ENCODE data around the gene CAMTA2. TPM values are rescaled to one million over a fixed set of nuclear protein-coding genes. Genes with fewer than 3 reads are reported as not detected.
A peak's percentile ranks its signal among the peaks of the same experiment; 100 is the strongest.

Gene CAMTA2
- total and polyA plus RNA-seq, 2 experiments from 2014 or later, result 4.4 to 8.7 TPM

GRCh38 chr17:4949321-4950074 is 38.0 kb downstream of the CAMTA2 start:
- peak overlapping the region; percentile 81 for H3K27ac Mint-ChIP-seq
- H2AFZ ChIP-seq, result no peak overlapping the region
- no peaks in the 10 kb centered on the region for H3K27me3 ChIP-seq (ENCODE audit: insufficient read depth)
- peak overlapping the region; percentile 96 for H3K4me2 ChIP-seq
- peaks cover 39% of the 10 kb centered on the region for H3K4me1 ChIP-seq (ENCODE audit: insufficient read depth)
- peak overlapping the region; percentile 96 for H3K4me3 ChIP-seq
- peaks cover 34% of the 10 kb centered on the region for H3K36me3 Mint-ChIP-seq (ENCODE audit: low read depth)
- peak overlapping the region; percentile 76 for H3K4me3 Mint-ChIP-seq
- peak; percentile 68 for DNase-seq (ENCODE audit: low spot score)
- peaks cover 16% of the 10 kb centered on the region for H3K36me3 ChIP-seq (ENCODE audit: insufficient read depth)
- no peaks in the 10 kb centered on the region; the same call in 2 of the 3 replicates for H3K9me3 Mint-ChIP-seq
- peaks cover 44% of the 10 kb centered on the region for H3K4me1 Mint-ChIP-seq
- H3K27ac ChIP-seq (ENCODE audit: low read depth), result peak overlapping the region; percentile 100
- H4K20me1 ChIP-seq (replicated peaks; ENCODE audit: insufficient read depth), result peaks cover 15% of the 10 kb centered on the region
- H3K27me3 Mint-ChIP-seq (ENCODE audit: insufficient read depth, low read depth, poor library complexity), result peaks cover 34% of the 10 kb centered on the region
- peaks cover 35% of the 10 kb centered on the region for H3K79me2 ChIP-seq (replicated peaks; ENCODE audit: insufficient read depth)
- peaks cover 29% of the 10 kb centered on the region for H3F3A ChIP-seq (replicated peaks; ENCODE audit: low read depth)
- H3K9me2 ChIP-seq (ENCODE audit: insufficient read depth), result no peaks in the 10 kb centered on the region
- ATAC-seq, result peak; percentile 23
- TF ChIP-seq, protein P1, sequence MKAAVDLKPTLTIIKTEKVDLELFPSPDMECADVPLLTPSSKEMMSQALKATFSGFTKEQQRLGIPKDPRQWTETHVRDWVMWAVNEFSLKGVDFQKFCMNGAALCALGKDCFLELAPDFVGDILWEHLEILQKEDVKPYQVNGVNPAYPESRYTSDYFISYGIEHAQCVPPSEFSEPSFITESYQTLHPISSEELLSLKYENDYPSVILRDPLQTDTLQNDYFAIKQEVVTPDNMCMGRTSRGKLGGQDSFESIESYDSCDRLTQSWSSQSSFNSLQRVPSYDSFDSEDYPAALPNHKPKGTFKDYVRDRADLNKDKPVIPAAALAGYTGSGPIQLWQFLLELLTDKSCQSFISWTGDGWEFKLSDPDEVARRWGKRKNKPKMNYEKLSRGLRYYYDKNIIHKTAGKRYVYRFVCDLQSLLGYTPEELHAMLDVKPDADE (IDR thresholded peaks at IDR 0.05), result no peak; the same call in 1 of the 2 replicates
- no peak for TF ChIP-seq NANOG (IDR thresholded peaks at IDR 0.05; ENCODE audit: borderline replicate concordance)
- TF ChIP-seq EZH2phosphoT487 (IDR thresholded peaks at IDR 0.05; ENCODE audit: unreplicated experiment), result no peak
- TF ChIP-seq POLR2AphosphoS5 (IDR thresholded peaks at IDR 0.05; ENCODE audit: low read depth), result no peak
- TF ChIP-seq REST (IDR thresholded peaks at IDR 0.05; ENCODE audit: unreplicated experiment), result no peak
- TF ChIP-seq EZH2 (IDR thresholded peaks at IDR 0.05; ENCODE audit: low read depth, unreplicated experiment), result no peak
- TF ChIP-seq ZNF462 (CRISPR knock-in tag; IDR thresholded peaks at IDR 0.05), result no peak
- no peak for TF ChIP-seq ZNF331 (CRISPR knock-in tag; IDR thresholded peaks at IDR 0.05; ENCODE audit: low read depth)
- no peak for TF ChIP-seq JUNB (IDR thresholded peaks at IDR 0.05; ENCODE audit: unreplicated experiment)
- TF ChIP-seq ZNF114 (CRISPR knock-in tag; IDR thresholded peaks at IDR 0.05), result no peak
- no peak for TF ChIP-seq STAT1 (IDR thresholded peaks at IDR 0.05; ENCODE audit: unreplicated experiment)
- no peak for TF ChIP-seq CREB1 (CRISPR knock-in tag; IDR thresholded peaks at IDR 0.05; ENCODE audit: low read depth)
- no peak for TF ChIP-seq CTCF (conservative IDR thresholded peaks at IDR 0.05; ENCODE audit: low read depth in 2 of 2)

Data from GM23338 (cell line).